Colonic mucosa (tissue), 4 donors: Measurements from ENCODE around the gene UCK1. TPM values are rescaled to one million over a fixed set of nuclear protein-coding genes. Genes with fewer than 3 reads are reported as not detected.
A peak's percentile ranks its signal among the peaks of the same experiment; 100 is the strongest.
"Not testable (repeated sequence)": the region's sequence is repeated elsewhere in the genome, so short reads cannot be mapped to it uniquely, and the experiment has no call there.

ENCODE experiments used
- DNase-seq: peaks from one replicate; pipeline ENCODE4 v3.0.0-alpha.2; 2020
- H3K27ac ChIP-seq: fragments of 200-600 bp; one replicate; pipeline ENCODE4 v1.8.0; 2021
- H3K27me3 ChIP-seq: fragments of 200-600 bp; one replicate; pipeline ENCODE4 v1.8.0; 2021
- H3K36me3 ChIP-seq: fragments of 200-600 bp; one replicate; pipeline ENCODE4 v1.8.0; 2021
- H3K4me1 ChIP-seq: fragments of 200-600 bp; one replicate; pipeline ENCODE4 v1.8.0; 2021; ENCODE audit warnings: mild to moderate bottlenecking
- H3K4me3 ChIP-seq: fragments of 200-600 bp; one replicate; pipeline ENCODE4 v1.8.0; 2021
- H3K9ac ChIP-seq, 2 donors: one replicate each; pipeline ENCODE4 v1.7.0; 2013; ENCODE audit warnings: control low read depth in 2 of 2, low read depth in 2 of 2, low read length in 2 of 2
- H3K9me3 ChIP-seq: fragments of 200-600 bp; one replicate; pipeline ENCODE4 v1.8.0; 2021
- intact Hi-C: fragments of 100-400 bp; cut with DNase I; formaldehyde crosslinking; loops from one replicate; pipeline ENCODE4 v1.14.1; 2022
- total RNA-seq, 2 donors: library from RNA; stranded (reverse); fragmentation: NEBNext Ultra II Directional in 1 of 2; extraction: Animal tissue kit (Norgen Biotek cat#: 25700) in 1 of 2; gene quantifications; one replicate each; pipeline ENCODE4 v1.2.1, GENCODE V29; 2021
- TF ChIP-seq, protein P1 (sequence below): fragments of 200-600 bp; IDR thresholded peaks from one replicate; pipeline ENCODE4 v1.8.0; 2022; ENCODE audit warnings: antibody characterized with exemption, mild to moderate bottlenecking
- donor health status: healthy.
- donor health status: DM: no; HTN: no; CAD: no.
- donor health status: DM: no; HTN: no; CAD: no.

The UCK1 gene
- total RNA-seq, 2 donors from 2014 or later, result 20.2 to 29.3 TPM

DNA sequence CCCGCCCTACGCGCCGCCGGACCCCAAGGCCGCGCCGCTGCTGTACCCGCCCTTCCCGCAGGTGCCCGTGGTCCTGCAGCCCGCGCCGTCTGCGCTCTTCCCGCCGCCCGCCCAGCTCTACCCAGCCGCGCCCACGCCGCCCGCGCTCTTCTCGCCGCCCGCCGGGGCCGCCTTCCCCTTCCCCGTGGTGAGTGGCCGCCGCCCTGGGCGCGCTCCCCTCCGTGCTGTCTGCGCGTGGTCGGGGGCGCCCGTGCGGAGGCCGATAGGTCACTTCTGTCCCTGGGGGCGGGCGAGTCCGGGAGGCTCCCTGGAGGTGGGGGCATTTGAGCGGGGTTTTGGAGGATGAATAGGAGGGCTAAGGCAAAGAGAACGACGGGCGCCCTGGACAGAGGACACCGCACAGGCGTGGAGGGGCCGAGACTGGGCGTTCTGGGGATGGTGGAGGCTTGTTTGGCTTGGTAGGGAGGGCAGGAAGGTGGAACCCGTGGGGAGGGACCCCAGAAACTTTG lies 23.8 kb upstream of the UCK1 start:
- no peaks in the 10 kb centered on the region for H3K36me3 ChIP-seq
- H3K9me3 ChIP-seq, result no peaks in the 10 kb centered on the region
- intact Hi-C loops, result no loop called here
- no peak for DNase-seq
- H3K4me1 ChIP-seq, result no peaks in the 10 kb centered on the region
- H3K9ac ChIP-seq, result no peak overlapping the region
- peaks cover 4% of the 10 kb centered on the region for H3K27me3 ChIP-seq
- no peak overlapping the region for H3K4me3 ChIP-seq
- no peak overlapping the region for H3K27ac ChIP-seq
- TF ChIP-seq, protein P1, sequence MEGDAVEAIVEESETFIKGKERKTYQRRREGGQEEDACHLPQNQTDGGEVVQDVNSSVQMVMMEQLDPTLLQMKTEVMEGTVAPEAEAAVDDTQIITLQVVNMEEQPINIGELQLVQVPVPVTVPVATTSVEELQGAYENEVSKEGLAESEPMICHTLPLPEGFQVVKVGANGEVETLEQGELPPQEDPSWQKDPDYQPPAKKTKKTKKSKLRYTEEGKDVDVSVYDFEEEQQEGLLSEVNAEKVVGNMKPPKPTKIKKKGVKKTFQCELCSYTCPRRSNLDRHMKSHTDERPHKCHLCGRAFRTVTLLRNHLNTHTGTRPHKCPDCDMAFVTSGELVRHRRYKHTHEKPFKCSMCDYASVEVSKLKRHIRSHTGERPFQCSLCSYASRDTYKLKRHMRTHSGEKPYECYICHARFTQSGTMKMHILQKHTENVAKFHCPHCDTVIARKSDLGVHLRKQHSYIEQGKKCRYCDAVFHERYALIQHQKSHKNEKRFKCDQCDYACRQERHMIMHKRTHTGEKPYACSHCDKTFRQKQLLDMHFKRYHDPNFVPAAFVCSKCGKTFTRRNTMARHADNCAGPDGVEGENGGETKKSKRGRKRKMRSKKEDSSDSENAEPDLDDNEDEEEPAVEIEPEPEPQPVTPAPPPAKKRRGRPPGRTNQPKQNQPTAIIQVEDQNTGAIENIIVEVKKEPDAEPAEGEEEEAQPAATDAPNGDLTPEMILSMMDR, result no peak

DNA sequence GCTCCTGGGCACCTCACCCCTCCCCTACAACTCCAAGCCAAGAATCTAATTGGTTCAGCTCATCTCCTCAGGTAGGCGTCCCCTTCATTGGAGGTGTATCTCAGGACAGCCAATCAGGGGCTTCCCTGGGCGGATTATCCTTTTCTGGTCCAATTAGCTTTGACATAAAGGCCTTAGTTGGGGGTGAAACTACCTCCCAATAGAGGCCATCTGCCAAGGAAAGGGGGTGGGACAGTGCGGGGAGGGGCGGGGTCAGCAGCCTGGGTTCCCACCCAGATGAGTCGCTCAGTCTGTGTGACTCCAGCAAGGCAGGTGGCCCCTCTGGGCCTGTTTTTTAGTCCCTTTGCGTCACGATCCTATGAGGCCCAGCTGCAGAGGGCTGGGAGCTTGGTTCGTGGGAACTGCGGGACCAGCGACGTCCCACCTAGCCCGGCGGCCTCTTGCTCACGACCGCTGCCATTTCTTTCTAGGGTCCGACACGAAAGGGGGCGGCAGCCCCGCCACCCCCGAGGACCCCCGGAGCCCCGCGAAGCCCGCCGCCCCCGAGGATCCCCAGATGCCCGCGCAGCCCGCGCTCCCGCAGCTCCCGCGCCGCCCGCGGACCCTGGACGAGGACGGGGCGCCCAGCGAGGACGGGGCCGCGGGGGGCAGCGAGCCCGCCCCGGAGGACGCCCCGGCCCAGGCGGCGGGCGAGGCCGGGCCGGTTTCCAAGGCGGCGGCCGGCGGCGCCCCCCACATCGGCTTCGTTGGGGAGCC lies 23.2 kb upstream of the UCK1 start:
- peaks cover 4% of the 10 kb centered on the region for H3K27me3 ChIP-seq
- no peak for DNase-seq

DNA sequence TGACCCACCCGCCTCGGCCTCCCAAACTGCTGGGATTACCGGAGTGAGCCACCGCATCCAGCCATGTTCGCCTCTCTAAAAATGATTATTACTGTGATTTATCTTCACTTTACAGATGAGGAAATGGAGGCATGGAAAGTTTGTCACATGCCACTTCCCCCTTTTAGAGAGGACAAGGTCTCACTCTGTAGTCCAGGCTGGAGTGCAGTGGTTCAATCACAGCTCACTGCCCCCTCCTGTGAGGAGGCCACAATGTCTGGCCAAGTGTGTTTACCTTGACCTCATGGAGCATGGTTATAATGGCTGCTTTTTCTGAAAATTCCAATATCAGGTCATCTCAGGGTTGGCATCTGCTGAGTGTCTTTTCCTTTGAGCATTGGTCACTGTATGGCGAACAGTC lies 21.0 kb upstream of the UCK1 start:
- TF ChIP-seq, protein P1, result no peak
- peaks cover 5% of the 10 kb centered on the region for H3K27me3 ChIP-seq

More for the DNA sequence above, 23.2 kb upstream of the UCK1 start:
- intact Hi-C loops, result no loop called here
- Histone ChIP-seq H3K27ac (no peak overlapping the region), H3K4me3 (no peak overlapping the region), H3K4me1 (no peaks in the 10 kb centered on the region), H3K9me3 (no peaks in the 10 kb centered on the region), H3K9ac (no peak overlapping the region), H3K36me3 (no peaks in the 10 kb centered on the region)
- TF ChIP-seq, protein P1, result no peak

DNA sequence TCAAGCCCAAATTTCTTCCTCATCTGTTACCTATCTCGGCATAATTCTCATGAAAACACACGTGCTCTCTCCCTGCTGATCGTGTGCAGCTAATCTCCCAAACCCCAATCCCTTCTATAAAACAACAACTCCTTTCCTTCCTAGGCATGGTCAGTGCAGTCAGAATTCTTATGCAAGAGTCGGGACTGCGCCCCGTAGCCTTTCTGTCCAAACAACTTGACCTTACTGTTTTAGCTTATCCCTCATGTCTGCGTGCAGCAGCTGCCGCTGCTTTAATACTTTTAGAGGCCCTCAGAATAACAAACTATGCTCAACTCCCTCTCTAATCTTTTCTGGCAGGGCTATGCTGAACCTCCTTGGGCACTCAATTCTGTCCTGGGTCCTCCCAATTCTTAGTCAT lies 19.4 kb upstream of the UCK1 start:
- H3K4me3 ChIP-seq, H3K36me3 ChIP-seq, DNase-seq, H3K9ac ChIP-seq, H3K4me1 ChIP-seq, intact Hi-C loops, H3K9me3 ChIP-seq, H3K27ac ChIP-seq: not testable (repeated sequence)
- H3K27me3 ChIP-seq, result peaks cover 17% of the 10 kb centered on the region

More for the DNA sequence above, 21.0 kb upstream of the UCK1 start:
- Histone ChIP-seq H3K27ac (no peak overlapping the region), H3K9me3 (no peaks in the 10 kb centered on the region), H3K9ac (no peak overlapping the region), H3K36me3 (no peaks in the 10 kb centered on the region), H3K4me1 (no peaks in the 10 kb centered on the region), H3K4me3 (no peak overlapping the region)
- no peak for DNase-seq
- intact Hi-C loops, result no loop called here

DNA sequence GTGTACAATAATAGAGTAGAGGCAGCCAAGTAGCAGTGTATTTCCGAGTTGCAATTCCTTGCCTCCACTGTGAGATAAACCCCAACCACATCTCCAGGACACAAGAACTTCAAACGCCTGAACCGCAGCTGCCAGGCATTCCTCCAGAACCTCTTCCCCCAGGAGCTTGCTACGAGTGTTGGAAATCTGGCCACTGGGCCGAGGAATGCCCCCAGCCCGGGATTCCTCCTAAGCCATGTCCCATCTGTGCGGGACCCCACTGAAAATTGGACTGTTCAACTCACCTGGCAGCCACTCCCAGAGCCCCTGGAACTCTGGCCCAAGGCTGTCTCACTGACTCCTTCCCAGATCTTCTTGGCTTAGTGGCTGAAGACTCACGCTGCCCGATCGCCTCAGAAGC lies 18.1 kb upstream of the UCK1 start:
- H3K4me1 ChIP-seq, DNase-seq, H3K9me3 ChIP-seq, H3K36me3 ChIP-seq, H3K9ac ChIP-seq, H3K27ac ChIP-seq, H3K4me3 ChIP-seq, intact Hi-C loops: not testable (repeated sequence)
- peaks cover 14% of the 10 kb centered on the region for H3K27me3 ChIP-seq

DNA sequence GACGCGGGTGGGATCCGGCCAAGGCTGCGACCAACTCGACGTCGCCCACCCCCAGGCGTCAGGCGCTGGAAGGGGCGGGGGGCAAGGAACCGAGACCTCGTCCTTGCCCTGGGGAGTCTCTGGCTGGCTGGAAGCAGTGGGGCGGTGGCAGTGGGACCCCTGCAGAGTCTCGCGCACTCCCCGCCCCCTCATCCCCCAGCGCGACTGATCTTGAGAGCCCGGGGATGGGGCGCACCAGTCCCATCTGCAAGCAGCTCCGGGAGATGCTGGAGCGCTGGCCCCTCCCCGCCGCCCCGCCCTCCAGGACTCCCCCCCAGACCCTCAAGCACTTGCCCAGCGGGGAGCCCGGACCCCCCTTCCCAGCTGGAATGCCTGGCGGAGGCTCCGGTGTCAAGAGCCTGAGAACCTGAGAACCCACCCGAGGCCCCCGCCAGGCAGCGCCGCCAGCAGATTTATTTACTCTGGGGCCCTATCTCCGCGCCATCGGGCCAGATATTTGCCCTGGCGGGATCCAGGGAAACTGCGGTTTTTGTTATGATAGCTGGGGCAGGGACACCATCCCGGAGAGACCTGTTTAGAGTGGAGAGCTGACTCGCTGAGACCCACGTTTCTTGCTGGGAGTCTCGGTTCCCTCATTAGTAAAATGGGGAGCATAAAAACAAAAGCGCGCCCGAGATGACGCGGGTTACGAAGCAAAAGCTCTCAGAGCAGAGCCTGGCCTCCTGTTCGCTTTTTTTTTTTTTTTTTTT lies 15.4 kb upstream of the UCK1 start:
- Histone ChIP-seq H3K4me1 (peaks cover 6% of the 10 kb centered on the region), H3K36me3 (no peaks in the 10 kb centered on the region), H3K27ac (no peak overlapping the region), H3K27me3 (peaks cover 14% of the 10 kb centered on the region), H3K9me3 (no peaks in the 10 kb centered on the region), H3K4me3 (peak overlapping the region; percentile 30), H3K9ac (no peak overlapping the region)
- DNase-seq, result peak; percentile 35
- intact Hi-C loops, result no loop called here
- TF ChIP-seq, protein P1, result no peak
